OCI-LY7 (cell line): ENCODE data around the gene ACTL7B.

Experiments used
- EZH2phosphoT487 ChIP-seq: fragments of 200-600 bp; sonication (generic); IDR thresholded peaks from 2 replicates; pipeline ENCODE4 v1.6.1; 2018; ENCODE audit warnings: low read depth, borderline replicate concordance, mild to moderate bottlenecking, mixed run types, antibody characterized with exemption, low read length, moderate library complexity, mixed read lengths
- TF ChIP-seq, protein P1 (sequence below): fragments of 200-600 bp; sonication (generic); conservative IDR thresholded peaks from 2 replicates; pipeline ENCODE4 v1.5.1; 2014; ENCODE audit warnings: mild to moderate bottlenecking, antibody characterized with exemption, low read length, moderate library complexity, mixed read lengths

- TF ChIP-seq, protein P1, sequence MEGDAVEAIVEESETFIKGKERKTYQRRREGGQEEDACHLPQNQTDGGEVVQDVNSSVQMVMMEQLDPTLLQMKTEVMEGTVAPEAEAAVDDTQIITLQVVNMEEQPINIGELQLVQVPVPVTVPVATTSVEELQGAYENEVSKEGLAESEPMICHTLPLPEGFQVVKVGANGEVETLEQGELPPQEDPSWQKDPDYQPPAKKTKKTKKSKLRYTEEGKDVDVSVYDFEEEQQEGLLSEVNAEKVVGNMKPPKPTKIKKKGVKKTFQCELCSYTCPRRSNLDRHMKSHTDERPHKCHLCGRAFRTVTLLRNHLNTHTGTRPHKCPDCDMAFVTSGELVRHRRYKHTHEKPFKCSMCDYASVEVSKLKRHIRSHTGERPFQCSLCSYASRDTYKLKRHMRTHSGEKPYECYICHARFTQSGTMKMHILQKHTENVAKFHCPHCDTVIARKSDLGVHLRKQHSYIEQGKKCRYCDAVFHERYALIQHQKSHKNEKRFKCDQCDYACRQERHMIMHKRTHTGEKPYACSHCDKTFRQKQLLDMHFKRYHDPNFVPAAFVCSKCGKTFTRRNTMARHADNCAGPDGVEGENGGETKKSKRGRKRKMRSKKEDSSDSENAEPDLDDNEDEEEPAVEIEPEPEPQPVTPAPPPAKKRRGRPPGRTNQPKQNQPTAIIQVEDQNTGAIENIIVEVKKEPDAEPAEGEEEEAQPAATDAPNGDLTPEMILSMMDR = no peak
- TF ChIP-seq EZH2phosphoT487 = no peak
Observed at GRCh38 chr9:108844856-108845255, 10.9 kb downstream of the ACTL7B start.
